HG03460 (cell line): ENCODE measurements around the gene SRSF12.
"Not testable (repeated sequence)": the region's sequence is repeated elsewhere in the genome, so short reads cannot be mapped to it uniquely, and the experiment has no call there.

Experiments
- ATAC-seq: cut with Tn5 transposase; IDR thresholded peaks from one replicate; pipeline ENCODE4 v1.9.1; 2021; ENCODE audit not compliant: unreplicated experiment

Gene SRSF12

GRCh38 chr6:89131599-89131998, 13.7 kb upstream of the SRSF12 start:
- ATAC-seq = no peak

GRCh38 chr6:89128256-89128671, 10.4 kb upstream of the SRSF12 start:
- not testable (repeated sequence) for ATAC-seq

- no peak for ATAC-seq
Observed at GRCh38 chr6:89122625-89123024, 4.8 kb upstream of the SRSF12 start.

- ATAC-seq = no peak
Observed at GRCh38 chr6:89121934-89122333, 4.1 kb upstream of the SRSF12 start.

GRCh38 chr6:89120371-89120770, 2.5 kb upstream of the SRSF12 start:
- no peak for ATAC-seq

GRCh38 chr6:89118931-89119330, 1.1 kb upstream of the SRSF12 start:
- no peak for ATAC-seq

- no peak for ATAC-seq
Observed at GRCh38 chr6:89116702-89117101, 1.2 kb downstream of the SRSF12 start.

- ATAC-seq = no peak
Observed at GRCh38 chr6:89111933-89112332, 5.9 kb downstream of the SRSF12 start.

GRCh38 chr6:89110284-89110683, 7.6 kb downstream of the SRSF12 start:
- ATAC-seq = no peak

GRCh38 chr6:89100114-89100513, 17.8 kb downstream of the SRSF12 start:
- ATAC-seq = no peak

- ATAC-seq = no peak
Observed at GRCh38 chr6:89098461-89098860, 19.4 kb downstream of the SRSF12 start.

GRCh38 chr6:89087881-89088280, 30.0 kb downstream of the SRSF12 start:
- no peak for ATAC-seq

- no peak for ATAC-seq
Observed at GRCh38 chr6:89085409-89086205, 32.3 kb downstream of the SRSF12 start.

- no peak for ATAC-seq
Observed at GRCh38 chr6:89084954-89085353, 32.9 kb downstream of the SRSF12 start.

- no peak for ATAC-seq
Observed at GRCh38 chr6:89084542-89084941, 33.3 kb downstream of the SRSF12 start.

GRCh38 chr6:89082486-89082891, 35.4 kb downstream of the SRSF12 start:
- ATAC-seq = no peak

- ATAC-seq = peak; percentile 51
Observed at GRCh38 chr6:89081423-89082322, 36.2 kb downstream of the SRSF12 start.

- peak; percentile 11 for ATAC-seq
Observed at GRCh38 chr6:89081129-89081422, 36.8 kb downstream of the SRSF12 start.

GRCh38 chr6:89080281-89081128, 37.4 kb downstream of the SRSF12 start, which contains the start of gene PNRC1:
Gene PNRC1 (plus strand): TSS chr6:89080751. CDS start chr6:89080895, 144 bp downstream.
- ATAC-seq = peak; percentile 70

GRCh38 chr6:89079511-89080234, 38.2 kb downstream of the SRSF12 start:
- no peak for ATAC-seq
